PC-9 (cell line): ENCODE data around the gene HUS1. TPM values are rescaled to one million over a fixed set of nuclear protein-coding genes. Genes with fewer than 3 reads are reported as not detected.

ENCODE experiments used
- BruUV-seq: library from RNA; stranded (reverse); fragments of 400-500 nt; replicated peaks from 2 replicates; lab custom pipeline; 2021; lab: Mats Ljungman, UMichigan
- CTCF ChIA-PET: fragments of 300-600 bp; sonication (Branson Sonifier 250); formaldehyde crosslinking; loops from one replicate; lab custom pipeline; 2022; ENCODE audit warnings: antibody characterized with exemption; lab: Charles Lee
- POLR2A ChIA-PET: fragments of 300-600 bp; sonication (Branson Sonifier 250); formaldehyde crosslinking; loops from one replicate; lab custom pipeline; 2022; ENCODE audit warnings: antibody characterized with exemption; ENCODE audit not compliant: unreplicated experiment; lab: Charles Lee
- DNase-seq, 2 experiments: peaks; one replicate each; pipeline versions ENCODE4 v3.0.0 to v3.0.0-alpha.2; 2015 to 2022; ENCODE audit warnings: mixed read lengths in 1 of 2
- H2AFZ ChIP-seq: fragments of 200-600 bp; sonication (generic); 2 replicates; pipeline ENCODE4 v1.8.1; 2017; ENCODE audit warnings: antibody characterized with exemption
- H3F3A ChIP-seq: fragments of 200-600 bp; sonication (generic); 2 replicates; pipeline ENCODE4 v1.8.1; 2017; ENCODE audit warnings: antibody characterized with exemption, mild to moderate bottlenecking, low read depth; ENCODE audit not compliant: insufficient read depth
- H3K27ac ChIP-seq: fragments of 200-600 bp; sonication (generic); 2 replicates; pipeline ENCODE4 v1.6.1; 2016; ENCODE audit warnings: mixed run types
- H3K27me3 ChIP-seq: fragments of 200-600 bp; sonication (generic); 2 replicates; pipeline ENCODE4 v1.6.1; 2016; ENCODE audit warnings: low read depth, mixed run types; ENCODE audit not compliant: insufficient read depth
- H3K36me3 ChIP-seq: fragments of 200-600 bp; sonication (generic); 2 replicates; pipeline ENCODE4 v1.6.1; 2016; ENCODE audit warnings: low read depth, mixed run types
- H3K4me1 ChIP-seq: fragments of 200-600 bp; sonication (generic); replicated peaks from 2 replicates; pipeline ENCODE4 v1.6.1; 2016; ENCODE audit warnings: mixed run types; ENCODE audit not compliant: insufficient read depth
- H3K4me2 ChIP-seq: fragments of 200-600 bp; sonication (generic); 2 replicates; pipeline ENCODE4 v1.6.1; 2017; ENCODE audit warnings: mixed run types
- H3K4me3 ChIP-seq: fragments of 200-600 bp; sonication (generic); 2 replicates; pipeline ENCODE4 v1.6.1; 2016; ENCODE audit warnings: mixed run types
- H3K79me2 ChIP-seq: fragments of 200-600 bp; sonication (generic); 2 replicates; pipeline ENCODE4 v1.6.1; 2017; ENCODE audit warnings: low read depth, mixed run types
- H3K9me2 ChIP-seq: fragments of 200-600 bp; sonication (generic); 2 replicates; pipeline ENCODE4 v1.8.1; 2017; ENCODE audit warnings: mild to moderate bottlenecking; ENCODE audit not compliant: insufficient read depth
- H3K9me3 ChIP-seq: fragments of 200-600 bp; sonication (generic); 2 replicates; pipeline ENCODE4 v1.8.1; 2016; ENCODE audit warnings: low read depth; ENCODE audit not compliant: insufficient read depth
- H4K20me1 ChIP-seq: fragments of 200-600 bp; sonication (generic); 2 replicates; pipeline ENCODE4 v1.8.1; 2017; ENCODE audit not compliant: insufficient read depth
- CTCF ChIP-seq: fragments of 200-600 bp; sonication (generic); conservative IDR thresholded peaks from 2 replicates; pipeline ENCODE4 v1.6.1; 2017; ENCODE audit warnings: mixed run types, antibody characterized with exemption, mild to moderate bottlenecking, moderate library complexity
- EZH2 ChIP-seq: fragments of 200-600 bp; sonication (generic); IDR thresholded peaks from 2 replicates; pipeline ENCODE4 v1.8.0; 2017; ENCODE audit warnings: antibody characterized with exemption, low read depth
- intact Hi-C: fragments of 100-400 bp; cut with micrococcal nuclease; formaldehyde crosslinking; loops from one replicate; pipeline ENCODE4 v1.10.0; 2022; ENCODE audit not compliant: unreplicated experiment
- total RNA-seq: library from RNA; stranded (reverse); gene quantifications from 2 replicates; pipeline ENCODE4 v1.2.3, GENCODE V29; 2021

The HUS1 gene
- total RNA-seq, 1 experiment from 2014 or later, result 43.5 TPM

DNA sequence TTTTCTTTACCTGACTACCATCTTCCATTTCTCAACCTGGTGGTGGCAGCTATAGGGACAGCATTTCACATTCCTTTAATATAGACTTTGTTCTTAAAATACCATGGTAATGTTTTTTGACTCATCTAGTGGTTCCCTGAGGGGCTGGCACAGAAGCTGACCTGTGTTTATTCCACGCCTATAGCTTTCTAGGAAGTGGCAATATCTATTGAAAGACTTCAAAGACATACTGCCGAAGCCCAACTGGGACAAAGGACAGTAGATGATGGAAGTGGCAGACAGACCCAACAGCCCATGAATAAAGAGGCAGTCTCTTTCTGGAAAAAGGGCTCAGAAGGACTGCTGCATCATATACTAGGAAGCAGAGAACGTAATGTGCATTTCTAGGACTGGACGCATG lies 38.3 kb upstream of the HUS1 start:
- intact Hi-C loops, result no loop called here
- Histone ChIP-seq H3K4me1 (no peaks in the 10 kb centered on the region), H3K79me2 (no peaks in the 10 kb centered on the region), H2AFZ (no peak overlapping the region), H3K4me2 (no peak overlapping the region), H3K9me3 (no peaks in the 10 kb centered on the region), H3F3A (no peaks in the 10 kb centered on the region), H4K20me1 (no peaks in the 10 kb centered on the region), H3K36me3 (no peaks in the 10 kb centered on the region), H3K9me2 (no peaks in the 10 kb centered on the region), H3K4me3 (no peak overlapping the region), H3K27ac (no peak overlapping the region), H3K27me3 (no peaks in the 10 kb centered on the region)
- DNase-seq, result no peak
- TF ChIP-seq EZH2, result no peak
- no peak for TF ChIP-seq CTCF
- ChIA-PET CTCF (no interaction called here), POLR2A (no interaction called here)
- BruUV-seq, result no TSS peak

DNA sequence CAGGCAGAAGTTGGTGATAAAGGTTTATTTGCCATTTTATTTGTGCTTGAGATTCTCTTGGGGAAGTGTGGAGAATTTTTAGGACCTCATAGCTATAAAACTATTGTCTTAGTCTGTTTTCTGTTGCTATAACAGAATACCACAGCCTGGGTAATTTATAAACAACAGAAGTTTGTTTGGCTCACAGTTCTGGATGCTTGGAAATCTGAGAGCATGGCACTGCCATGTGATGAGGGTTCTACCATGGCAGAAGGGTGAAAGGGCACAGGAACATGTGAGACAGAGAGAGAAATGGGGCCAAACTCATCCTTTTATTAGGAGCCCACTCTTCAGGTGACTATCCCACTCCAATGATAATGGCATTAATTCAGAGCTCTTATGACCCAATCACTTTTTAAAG lies 37.2 kb upstream of the HUS1 start:
- BruUV-seq, result no TSS peak
- H3K4me1 ChIP-seq, result no peaks in the 10 kb centered on the region
- POLR2A ChIA-PET, result no interaction called here
- no peaks in the 10 kb centered on the region for H4K20me1 ChIP-seq
- no peaks in the 10 kb centered on the region for H3K9me3 ChIP-seq
- no peaks in the 10 kb centered on the region for H3K79me2 ChIP-seq
- TF ChIP-seq CTCF, result no peak
- TF ChIP-seq EZH2, result no peak
- H3K27ac ChIP-seq, result no peak overlapping the region
- H3K4me2 ChIP-seq, result no peak overlapping the region
- H3K4me3 ChIP-seq, result no peak overlapping the region
- CTCF ChIA-PET, result no interaction called here
- H2AFZ ChIP-seq, result no peak overlapping the region
- H3F3A ChIP-seq, result no peaks in the 10 kb centered on the region
- no peaks in the 10 kb centered on the region for H3K36me3 ChIP-seq
- DNase-seq, result no peak
- intact Hi-C loops, result no loop called here
- no peaks in the 10 kb centered on the region for H3K27me3 ChIP-seq
- no peaks in the 10 kb centered on the region for H3K9me2 ChIP-seq

GRCh38 chr7:48011951-48012350 lies 32.5 kb upstream of the HUS1 start:
- H2AFZ ChIP-seq, result no peak overlapping the region
- CTCF ChIA-PET, result no interaction called here
- no peak for DNase-seq

More at GRCh38 chr7:48011951-48012350, 32.5 kb upstream of the HUS1 start:
- Histone ChIP-seq H3K79me2 (no peaks in the 10 kb centered on the region), H4K20me1 (no peaks in the 10 kb centered on the region), H3K9me2 (no peaks in the 10 kb centered on the region), H3K9me3 (no peaks in the 10 kb centered on the region), H3K4me2 (no peak overlapping the region), H3K27ac (no peak overlapping the region), H3K4me1 (no peaks in the 10 kb centered on the region), H3K27me3 (no peaks in the 10 kb centered on the region), H3K36me3 (no peaks in the 10 kb centered on the region), H3F3A (no peaks in the 10 kb centered on the region), H3K4me3 (no peak overlapping the region)
- TF ChIP-seq CTCF, result no peak
- TF ChIP-seq EZH2, result no peak
- intact Hi-C loops, result no loop called here
- POLR2A ChIA-PET, result no interaction called here
- BruUV-seq, result no TSS peak
